Muscle of leg (tissue), 16 donors: ENCODE measurements around the gene NAT9. TPM values are rescaled to one million over a fixed set of nuclear protein-coding genes. Genes with fewer than 3 reads are reported as not detected.

Experiments used
- DNase-seq: peaks from one replicate; pipeline ENCODE4 v3.0.0; 2013
- H3K27ac ChIP-seq: one replicate; pipeline ENCODE4 v1.5.1; 2013; ENCODE audit warnings: mild to moderate bottlenecking, low read length, control low read depth
- H3K27me3 ChIP-seq: one replicate; pipeline ENCODE4 v1.6.1; 2013; ENCODE audit warnings: low read length; ENCODE audit not compliant: control insufficient read depth, insufficient read depth
- H3K36me3 ChIP-seq: one replicate; pipeline ENCODE4 v1.6.1; 2013; ENCODE audit warnings: low read length; ENCODE audit not compliant: control insufficient read depth, insufficient read depth
- H3K4me1 ChIP-seq: one replicate; pipeline ENCODE4 v1.6.1; 2013; ENCODE audit warnings: low read length; ENCODE audit not compliant: control insufficient read depth, insufficient read depth
- H3K4me3 ChIP-seq: one replicate; pipeline ENCODE4 v1.5.1; 2013; ENCODE audit warnings: low read length, control low read depth
- H3K9me3 ChIP-seq: replicated peaks from 2 replicates; pipeline ENCODE4 v1.6.1; 2013; ENCODE audit warnings: low read depth, low read length; ENCODE audit not compliant: control insufficient read depth
- WGBS: methylation state at CpG from one replicate; pipeline ENCODE4 v1.1.5; 2013; ENCODE audit warnings: missing lambda C conversion rate; ENCODE audit not compliant: insufficient coverage; 5-methylcytosine and 5-hydroxymethylcytosine counted together
- long read RNA-seq, 11 donors: transcript quantifications; one replicate each; lab custom pipeline, GENCODE V29; 2026
- polyA plus RNA-seq, 8 donors: library from polyadenylated mRNA; unstranded; fragments of 120-200 nt; gene quantifications; one replicate each; pipeline versions ENCODE4 v1.2.1 to v1.2.3, GENCODE V29; 2013; ENCODE audit warnings: inconsistent platforms in 1 of 8, low replicate concordance in 1 of 8; ENCODE audit not compliant: insufficient read length in 8 of 8, insufficient read depth in 1 of 8
- total RNA-seq: library from RNA; stranded (reverse); fragments of 120-200 nt; gene quantifications from one replicate; pipeline ENCODE4 v1.2.4, GENCODE V29; 2013

NAT9 gene, protein sequence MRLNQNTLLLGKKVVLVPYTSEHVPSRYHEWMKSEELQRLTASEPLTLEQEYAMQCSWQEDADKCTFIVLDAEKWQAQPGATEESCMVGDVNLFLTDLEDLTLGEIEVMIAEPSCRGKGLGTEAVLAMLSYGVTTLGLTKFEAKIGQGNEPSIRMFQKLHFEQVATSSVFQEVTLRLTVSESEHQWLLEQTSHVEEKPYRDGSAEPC
- total RNA-seq (34.0 TPM), polyA plus RNA-seq (10 to 100 TPM; 35.3 to 48.6 (median 37.7) TPM)
- long read RNA-seq, donor 1, partial matches to known transcripts, result 0 of 3 reads
- long read RNA-seq, donor 1, other reads (novel, unspliced or antisense), result 0 of 3 reads
- long read RNA-seq, donor 2, partial matches to known transcripts, result 0 of 1 reads
- long read RNA-seq, donor 2, other reads (novel, unspliced or antisense), result 0 of 1 reads
- long read RNA-seq, donor 3, transcript NAT9-210 (7 exons, 1,860 nt), result major isoform, 5 of 16 reads
- long read RNA-seq, donor 3, partial matches to known transcripts, result 0 of 16 reads
- long read RNA-seq, donor 3, other reads (novel, unspliced or antisense), result 0 of 16 reads
- long read RNA-seq, donor 4, partial matches to known transcripts, result 0 of 7 reads
- long read RNA-seq, donor 4, other reads (novel, unspliced or antisense), result 0 of 7 reads
- long read RNA-seq, donor 5, transcript NAT9-210 (7 exons, 1,860 nt), result major isoform, 10 of 20 reads
- long read RNA-seq, donor 5, partial matches to known transcripts, result 0 of 20 reads
- long read RNA-seq, donor 5, other reads (novel, unspliced or antisense), result 0 of 20 reads
- long read RNA-seq, donor 6, transcript NAT9-210 (7 exons, 1,860 nt), result major isoform, 8 of 20 reads
- long read RNA-seq, donor 6, transcript NAT9-201 (7 exons, 1,875 nt), result minor isoform, 7 of 20 reads
- long read RNA-seq, donor 6, partial matches to known transcripts, result 0 of 20 reads
- long read RNA-seq, donor 6, other reads (novel, unspliced or antisense), result 0 of 20 reads
- long read RNA-seq, donor 7, partial matches to known transcripts, result 0 of 8 reads
- long read RNA-seq, donor 7, other reads (novel, unspliced or antisense), result 0 of 8 reads
- long read RNA-seq, donor 8, partial matches to known transcripts, result 0 of 5 reads
- long read RNA-seq, donor 8, other reads (novel, unspliced or antisense), result 0 of 5 reads
- long read RNA-seq, donor 9, partial matches to known transcripts, result 0 of 10 reads
- long read RNA-seq, donor 9, other reads (novel, unspliced or antisense), result 0 of 10 reads
- long read RNA-seq, donor 10, transcript NAT9-210 (7 exons, 1,860 nt), result major isoform, 6 of 11 reads
- long read RNA-seq, donor 10, partial matches to known transcripts, result 0 of 11 reads
- long read RNA-seq, donor 10, other reads (novel, unspliced or antisense), result 0 of 11 reads
- long read RNA-seq, donor 11, partial matches to known transcripts, result 0 of 10 reads
- long read RNA-seq, donor 11, other reads (novel, unspliced or antisense), result 0 of 10 reads

GRCh38 chr17:74776044-74776962 is at the start of gene NAT9:
TSS of gene NAT9 (minus strand) at chr17:74776345. CDS start at chr17:74775698, 647 bp downstream.
- H3K27me3 ChIP-seq, result no peaks in the 10 kb centered on the region
- DNase-seq, result peak; percentile 98
- peaks cover 22% of the 10 kb centered on the region for H3K4me1 ChIP-seq
- H3K36me3 ChIP-seq, result peaks cover 43% of the 10 kb centered on the region
- H3K4me3 ChIP-seq, result peak within 1 kb of the TSS; percentile 88
- under 1% methylated on average over 53 of the region's 64 CpGs for WGBS
- H3K27ac ChIP-seq, result peak within 1 kb of the TSS; percentile 77
- H3K9me3 ChIP-seq, result no peaks in the 10 kb centered on the region

DNA sequence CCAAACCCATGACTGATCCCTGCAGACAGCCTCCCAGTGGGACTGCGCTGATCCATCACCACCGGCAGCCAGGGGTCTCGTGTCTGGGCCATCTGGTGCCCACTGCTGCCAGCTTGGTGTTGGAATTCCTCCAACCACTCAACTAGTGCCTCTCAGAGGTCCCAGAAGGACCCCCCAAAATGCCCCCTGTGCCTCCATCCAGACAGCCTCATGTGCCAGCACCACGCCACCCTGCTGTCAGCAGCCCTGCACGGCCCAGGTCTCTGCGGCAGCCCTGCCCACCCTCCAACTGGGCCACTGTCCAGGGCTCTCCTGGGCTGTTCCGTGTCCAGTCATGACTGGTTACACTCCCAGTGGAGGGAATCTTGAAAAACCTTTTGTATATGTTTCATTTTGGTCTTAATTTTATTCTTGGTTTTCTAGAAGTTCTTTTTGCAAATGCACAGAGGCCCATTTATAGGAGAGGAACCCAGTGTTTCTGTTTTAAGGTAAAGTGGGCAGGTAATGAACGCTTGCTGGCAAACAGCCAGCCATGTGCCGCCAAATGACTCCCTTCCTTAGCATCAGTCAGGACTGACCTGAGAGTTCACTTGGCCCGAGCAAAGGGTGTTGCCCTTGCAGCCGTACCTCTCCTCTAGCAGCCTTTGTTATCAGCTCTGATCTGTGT is 48.9 kb upstream of the NAT9 start:
- Histone ChIP-seq H3K27ac (no peak overlapping the region), H3K4me3 (no peak overlapping the region), H3K9me3 (no peaks in the 10 kb centered on the region), H3K36me3 (peaks cover 20% of the 10 kb centered on the region), H3K27me3 (no peaks in the 10 kb centered on the region), H3K4me1 (peaks cover 50% of the 10 kb centered on the region)
- 79% methylated on average over 8 of the region's 11 CpGs for WGBS
- DNase-seq, result no peak

GRCh38 chr17:74822939-74823367 is 46.8 kb upstream of the NAT9 start:
- no peak overlapping the region for H3K4me3 ChIP-seq
- no peaks in the 10 kb centered on the region for H3K9me3 ChIP-seq
- no peaks in the 10 kb centered on the region for H3K27me3 ChIP-seq
- WGBS, result 26% methylated on average over 6 of the region's 12 CpGs
- H3K27ac ChIP-seq, result peak overlapping the region; percentile 8
- H3K4me1 ChIP-seq, result peaks cover 50% of the 10 kb centered on the region
- peaks cover 24% of the 10 kb centered on the region for H3K36me3 ChIP-seq
- DNase-seq, result peak; percentile 79

DNA sequence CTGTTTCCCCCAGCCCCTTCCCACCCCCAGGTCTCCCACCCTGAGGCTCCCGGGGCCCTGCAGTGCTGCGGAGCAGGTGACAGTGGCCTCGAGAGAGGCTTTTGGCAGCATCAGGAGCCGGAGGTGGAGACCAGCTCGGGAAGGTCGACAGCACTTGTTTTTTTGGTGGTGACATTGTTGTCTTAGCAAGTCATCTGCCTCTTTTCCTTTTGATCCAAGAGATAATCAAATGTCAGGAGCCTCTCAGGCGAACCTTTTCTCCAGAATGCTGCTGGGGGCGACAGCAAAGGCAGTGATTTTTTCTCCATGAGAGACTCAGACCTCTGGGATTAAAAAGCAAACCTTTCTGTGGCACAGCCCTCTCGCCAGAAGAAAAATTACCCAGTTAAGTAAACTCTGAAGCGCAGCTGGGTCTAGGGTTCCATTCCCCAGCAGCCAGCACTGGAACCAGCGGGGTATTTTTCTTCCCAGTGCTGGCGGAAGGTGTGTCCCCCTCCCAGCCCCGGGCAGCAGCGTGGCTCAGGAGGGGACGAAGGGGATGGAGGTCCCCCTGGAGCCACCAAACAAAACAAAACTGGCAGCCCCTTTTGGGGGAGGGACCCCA is 46.3 kb upstream of the NAT9 start:
- H3K9me3 ChIP-seq, result no peaks in the 10 kb centered on the region
- H3K36me3 ChIP-seq, result peaks cover 28% of the 10 kb centered on the region
- peak overlapping the region; percentile 8 for H3K27ac ChIP-seq
- H3K27me3 ChIP-seq, result no peaks in the 10 kb centered on the region
- peaks cover 50% of the 10 kb centered on the region for H3K4me1 ChIP-seq
- no peak overlapping the region for H3K4me3 ChIP-seq
- WGBS, result 47% methylated on average over 4 of the region's 15 CpGs
- DNase-seq, result no peak

DNA sequence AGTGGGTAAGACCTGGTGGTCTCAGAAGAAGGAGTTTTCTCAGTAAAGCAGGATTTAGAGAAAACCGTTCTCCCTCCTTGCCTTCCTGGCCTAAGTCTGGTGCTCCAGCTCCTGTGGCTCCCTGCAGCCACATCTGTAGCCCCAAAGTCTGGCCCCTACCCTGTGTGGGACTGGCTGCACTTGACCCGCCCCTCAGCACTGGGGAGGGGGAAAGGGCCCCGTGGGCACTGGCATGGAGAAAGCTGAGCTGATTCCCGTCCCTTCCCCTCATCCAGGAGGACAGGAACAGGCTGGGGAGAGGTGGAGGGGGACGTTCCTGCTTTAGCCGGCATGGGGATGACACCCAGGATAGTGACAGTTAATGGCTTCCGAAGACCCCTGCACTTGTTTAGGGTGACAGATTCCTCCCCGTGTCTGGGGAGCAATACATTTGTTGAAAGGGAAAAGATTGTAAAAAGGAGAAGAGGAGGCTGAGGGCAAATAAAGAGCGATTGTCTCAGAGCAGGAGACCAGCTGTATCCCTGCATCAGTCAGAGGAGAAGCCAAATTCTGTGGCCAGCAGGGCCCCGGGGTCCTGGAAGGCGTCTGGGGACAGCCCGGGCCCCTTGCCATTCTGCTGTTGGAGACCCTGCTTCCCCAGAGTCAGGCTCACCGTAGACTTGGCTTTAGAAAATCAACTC is 45.6 kb upstream of the NAT9 start:
- peaks cover 52% of the 10 kb centered on the region for H3K4me1 ChIP-seq
- 57% methylated on average over 7 of the region's 13 CpGs for WGBS
- no peaks in the 10 kb centered on the region for H3K27me3 ChIP-seq

DNA sequence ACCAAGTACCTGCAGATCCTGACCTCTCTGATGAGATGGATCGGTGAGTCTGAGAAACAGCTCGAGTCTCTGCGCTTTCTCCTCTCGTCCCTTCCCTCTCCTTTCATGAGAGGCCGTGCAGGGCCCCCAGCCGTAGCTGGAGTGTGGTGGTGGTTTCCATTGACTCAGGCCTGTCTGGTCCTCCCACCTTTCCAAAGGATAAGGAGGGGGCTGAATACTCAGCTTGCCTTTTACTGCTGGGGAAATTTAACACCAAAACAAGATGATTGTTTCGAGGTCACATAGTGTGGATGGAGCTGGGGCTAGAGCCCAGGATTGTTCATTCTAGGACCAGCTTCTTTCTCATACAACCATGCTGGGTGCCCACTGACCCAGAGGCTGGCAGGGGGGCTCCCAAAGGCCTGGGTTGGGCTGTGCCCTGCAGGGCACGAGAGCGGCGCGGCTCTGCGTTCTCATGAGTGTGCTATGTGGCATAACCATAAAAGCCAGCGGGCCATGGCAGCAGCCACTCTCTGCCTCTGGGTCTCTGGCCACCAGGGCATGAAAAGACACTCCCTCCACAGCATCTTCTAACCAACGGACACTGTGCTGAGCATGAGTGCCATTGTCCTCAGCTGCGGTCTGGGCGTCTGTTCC is 43.8 kb upstream of the NAT9 start:
- H3K27ac ChIP-seq, result no peak overlapping the region
- no peak for DNase-seq
- no peak overlapping the region for H3K4me3 ChIP-seq
- peaks cover 54% of the 10 kb centered on the region for H3K4me1 ChIP-seq
- peaks cover 22% of the 10 kb centered on the region for H3K36me3 ChIP-seq
- WGBS, result 89% methylated on average over 8 of the region's 16 CpGs
- H3K9me3 ChIP-seq, result no peaks in the 10 kb centered on the region
- no peaks in the 10 kb centered on the region for H3K27me3 ChIP-seq

More for the DNA sequence above, 45.6 kb upstream of the NAT9 start:
- Histone ChIP-seq H3K27ac (no peak overlapping the region), H3K36me3 (peaks cover 24% of the 10 kb centered on the region), H3K9me3 (no peaks in the 10 kb centered on the region), H3K4me3 (no peak overlapping the region)
- no peak for DNase-seq

GRCh38 chr17:74818291-74818938 is 42.3 kb upstream of the NAT9 start:
- no peaks in the 10 kb centered on the region for H3K27me3 ChIP-seq
- H3K4me1 ChIP-seq, result peaks cover 48% of the 10 kb centered on the region
- no peak for DNase-seq
- peaks cover 22% of the 10 kb centered on the region for H3K36me3 ChIP-seq
- no peak overlapping the region for H3K4me3 ChIP-seq
- no peak overlapping the region for H3K27ac ChIP-seq
- 86% methylated on average over 10 of the region's 16 CpGs for WGBS
- no peaks in the 10 kb centered on the region for H3K9me3 ChIP-seq
